Activated CD4-positive, alpha-beta T cell treated with anti-CD3 and anti-CD28 coated beads, Interleukin-2, amount 50 U/mL, for 16 hours (primary cell): Measurements from ENCODE around the gene GKN2.
"Not testable (repeated sequence)": the region's sequence is repeated elsewhere in the genome, so short reads cannot be mapped to it uniquely, and the experiment has no call there.

Experiments used
- DNase-seq: peaks from one replicate; pipeline ENCODE4 v3.0.0-alpha.2; 2020

The GKN2 gene

GRCh38 chr2:68955432-68955831 is 2.7 kb upstream of the GKN2 start:
- not testable (repeated sequence) for DNase-seq

DNA sequence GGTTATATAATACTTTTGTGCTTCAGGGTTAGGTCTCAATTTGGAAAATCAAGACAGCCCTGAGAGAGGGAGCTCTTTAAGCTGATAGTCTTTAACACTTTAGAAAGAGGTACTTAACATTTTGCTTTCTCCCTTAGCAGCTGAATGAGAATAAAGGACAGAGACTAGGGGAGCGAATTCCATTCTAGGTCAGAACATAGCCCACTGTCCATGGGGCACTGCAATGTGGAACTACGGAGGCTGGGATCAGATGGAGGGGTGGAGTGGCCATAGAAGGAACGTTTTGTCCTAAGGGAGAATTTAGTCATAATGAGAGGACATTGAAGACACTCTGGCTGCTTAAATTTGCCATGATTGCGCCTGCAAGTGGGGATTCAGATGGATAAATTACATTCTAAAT is 794 bp downstream of the GKN2 start:
- no peak for DNase-seq

DNA sequence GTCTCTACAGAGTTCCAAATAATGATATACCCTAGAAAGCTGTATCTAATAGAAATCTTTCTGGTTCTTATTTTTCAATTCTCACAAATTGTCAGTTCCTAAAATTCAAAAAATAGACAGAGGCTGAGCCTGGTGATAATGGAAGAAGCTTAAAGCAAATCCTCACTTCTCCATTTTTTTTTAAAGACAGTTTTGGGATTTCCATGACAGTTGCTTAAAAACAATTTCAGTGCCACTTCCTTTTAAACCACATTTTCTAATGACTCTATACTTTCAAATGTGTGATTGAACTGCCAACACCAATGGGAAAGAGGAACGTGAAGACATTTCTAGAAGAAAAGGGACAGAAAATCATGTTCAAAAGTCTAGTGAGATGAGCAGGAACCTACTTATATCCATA is 4.0 kb downstream of the GKN2 start:
- no peak for DNase-seq

DNA sequence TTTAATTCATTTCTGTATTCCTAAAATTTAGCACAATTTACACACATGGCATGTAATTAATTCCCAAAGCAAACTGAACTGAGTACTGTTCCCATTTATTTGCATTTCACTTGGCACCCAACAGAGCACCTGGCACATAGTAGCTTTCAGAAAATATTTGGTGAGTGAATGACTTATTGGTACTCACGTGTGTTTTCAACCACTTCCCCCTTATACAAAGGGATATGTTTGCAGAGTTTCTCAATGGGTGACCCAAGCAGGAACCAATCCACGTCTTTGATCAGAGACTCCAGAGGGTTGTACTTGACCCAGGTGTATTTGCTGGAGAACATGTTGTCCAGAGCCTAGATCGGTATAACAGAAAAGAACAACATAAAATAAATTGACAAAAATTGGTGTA is 6.6 kb downstream of the GKN2 start:
- no peak for DNase-seq

- DNase-seq, result peak; percentile 58
Measured at GRCh38 chr2:68943581-68944568, 8.8 kb downstream of the GKN2 start.

DNA sequence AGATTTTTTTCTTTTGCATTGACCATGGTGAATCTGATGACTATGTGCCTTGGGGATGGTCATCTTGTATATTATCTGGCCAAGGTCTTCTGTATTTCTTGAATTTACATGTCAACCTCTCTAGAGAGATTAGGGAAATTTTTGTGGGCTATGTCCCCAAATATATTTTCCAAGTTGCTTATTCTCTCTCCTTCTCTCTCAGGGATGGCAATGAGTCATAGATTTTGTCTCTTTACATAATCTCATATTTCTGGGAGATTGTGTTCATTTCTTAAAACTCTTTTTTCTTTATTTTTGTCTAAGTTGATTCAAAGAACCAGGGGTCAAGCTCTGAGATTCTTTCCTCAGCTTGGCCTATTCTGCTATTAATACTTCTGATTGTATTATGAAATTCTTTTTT is 9.9 kb downstream of the GKN2 start:
- DNase-seq, result no peak

- peak; percentile 39 for DNase-seq
Measured at GRCh38 chr2:68940369-68940768, 12.3 kb downstream of the GKN2 start.

- DNase-seq, result no peak
Measured at GRCh38 chr2:68939962-68940361, 12.7 kb downstream of the GKN2 start.

DNA sequence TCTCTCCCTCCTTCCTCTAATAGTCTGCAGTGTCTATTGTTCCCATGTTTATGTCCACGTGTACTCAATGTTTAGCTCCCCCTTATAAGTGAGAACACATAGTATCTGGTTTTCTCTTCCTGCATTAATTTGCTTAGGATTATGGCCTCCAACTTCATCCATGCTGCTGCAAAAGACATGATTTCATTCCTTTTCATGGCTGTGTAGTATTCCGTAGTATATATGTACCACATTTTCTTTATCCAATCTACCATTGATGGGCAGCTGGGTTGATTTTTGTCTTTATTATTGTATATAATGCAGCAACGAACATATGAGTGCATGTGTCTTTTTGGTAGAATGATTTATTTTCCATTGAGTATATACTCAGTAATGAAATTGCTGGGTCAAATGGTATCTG is 13.8 kb downstream of the GKN2 start:
- no peak for DNase-seq

DNA sequence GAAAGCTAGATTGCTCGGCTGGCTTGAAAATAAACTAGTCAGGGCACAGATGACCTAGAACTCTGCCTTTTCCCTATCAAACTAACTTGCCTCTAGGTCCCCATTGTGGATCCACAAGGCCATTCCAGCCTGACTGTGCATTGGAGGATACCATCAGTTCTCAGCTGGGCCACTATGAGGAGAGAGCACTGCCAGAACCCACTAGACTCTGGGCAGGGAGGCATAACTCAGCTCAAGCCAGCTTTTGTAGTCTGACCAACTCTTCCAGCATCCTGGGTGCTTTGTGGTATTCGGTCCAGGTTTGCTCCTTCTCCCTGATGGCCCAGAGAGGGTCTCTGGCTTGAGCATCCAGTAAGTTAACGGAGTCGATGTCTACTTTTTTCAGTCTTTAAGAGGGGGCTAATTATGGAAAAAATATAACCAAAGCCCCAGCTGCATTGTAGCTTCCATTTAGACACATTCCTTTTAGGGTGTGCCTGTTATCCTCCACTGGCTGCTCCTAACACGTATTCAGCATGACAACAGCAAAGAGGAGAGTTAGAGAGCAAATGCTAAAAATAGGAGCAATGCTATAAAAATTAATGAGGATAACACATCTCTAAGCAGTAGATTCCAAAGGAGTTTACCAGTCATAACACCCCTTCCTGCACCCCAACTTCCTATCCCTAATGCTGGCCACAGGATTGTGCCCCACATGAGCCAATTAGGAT is 15.2 kb downstream of the GKN2 start:
- DNase-seq, result no peak

GRCh38 chr2:68936889-68937288 is 15.8 kb downstream of the GKN2 start:
- no peak for DNase-seq

- DNase-seq, result no peak
Measured at GRCh38 chr2:68936427-68936826, 16.3 kb downstream of the GKN2 start.

GRCh38 chr2:68935471-68935870 is 17.2 kb downstream of the GKN2 start:
- DNase-seq, result no peak

DNA sequence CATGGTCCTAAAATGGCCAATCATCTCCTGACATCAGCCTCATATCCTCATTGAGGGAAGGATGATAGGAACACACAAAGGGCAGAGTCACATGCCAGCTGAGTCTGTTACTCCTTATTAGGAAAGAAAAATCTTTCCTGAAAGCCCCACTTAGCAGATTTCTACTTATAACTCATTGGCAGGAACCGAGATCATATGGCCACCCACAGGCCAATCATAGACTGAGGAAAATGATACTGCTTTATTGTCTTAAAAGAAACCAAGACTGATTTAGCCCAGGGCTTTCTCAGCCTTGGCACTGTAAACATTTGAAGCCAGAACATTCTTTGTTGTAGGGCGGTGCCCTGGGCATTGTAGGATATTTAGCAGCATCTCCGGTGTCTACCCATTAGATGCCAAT is 18.7 kb downstream of the GKN2 start:
- no peak for DNase-seq

- no peak for DNase-seq
Measured at GRCh38 chr2:68932402-68932801, 20.3 kb downstream of the GKN2 start.

DNA sequence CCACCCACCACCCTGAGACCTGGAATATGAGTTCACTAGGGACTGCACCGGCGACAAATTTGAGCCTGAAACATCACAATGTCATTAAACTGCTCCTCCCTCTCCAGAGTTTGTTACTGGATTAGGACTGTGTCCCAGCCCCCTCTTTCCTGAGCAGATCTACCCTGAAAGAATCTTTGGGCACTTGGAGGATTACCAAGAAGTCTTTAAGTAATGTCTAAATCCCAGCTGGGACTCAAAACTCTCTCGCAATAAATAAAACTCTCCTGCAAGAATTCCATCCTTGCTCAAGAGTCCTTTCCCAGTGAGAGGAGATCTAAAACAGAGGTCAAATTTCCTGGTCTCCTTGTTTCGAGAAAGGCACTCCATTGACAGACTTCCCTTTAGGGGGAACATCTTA is 20.9 kb downstream of the GKN2 start:
- DNase-seq, result no peak

- DNase-seq, result no peak
Measured at GRCh38 chr2:68931149-68931711, 21.5 kb downstream of the GKN2 start.

DNA sequence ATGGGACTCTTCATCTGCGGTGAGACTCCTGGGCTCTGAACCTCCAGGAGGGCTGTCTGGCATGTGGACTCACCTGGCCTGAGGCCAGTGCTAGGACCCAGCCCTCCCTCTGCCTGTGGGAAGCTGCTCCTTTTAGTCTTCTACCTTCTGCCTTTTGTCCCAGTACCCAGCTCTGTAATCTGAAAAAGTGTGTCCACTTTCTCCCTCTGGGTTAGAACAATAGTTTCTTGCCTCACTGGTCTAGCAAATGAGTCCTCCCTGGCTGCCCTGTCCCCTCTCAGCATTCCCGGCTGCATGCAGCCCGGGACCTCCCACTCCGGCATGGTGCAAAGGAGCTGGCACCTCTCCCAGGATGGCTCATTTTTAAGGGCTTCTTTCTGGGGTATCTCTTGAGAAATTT is 25.9 kb downstream of the GKN2 start:
- DNase-seq, result no peak

DNA sequence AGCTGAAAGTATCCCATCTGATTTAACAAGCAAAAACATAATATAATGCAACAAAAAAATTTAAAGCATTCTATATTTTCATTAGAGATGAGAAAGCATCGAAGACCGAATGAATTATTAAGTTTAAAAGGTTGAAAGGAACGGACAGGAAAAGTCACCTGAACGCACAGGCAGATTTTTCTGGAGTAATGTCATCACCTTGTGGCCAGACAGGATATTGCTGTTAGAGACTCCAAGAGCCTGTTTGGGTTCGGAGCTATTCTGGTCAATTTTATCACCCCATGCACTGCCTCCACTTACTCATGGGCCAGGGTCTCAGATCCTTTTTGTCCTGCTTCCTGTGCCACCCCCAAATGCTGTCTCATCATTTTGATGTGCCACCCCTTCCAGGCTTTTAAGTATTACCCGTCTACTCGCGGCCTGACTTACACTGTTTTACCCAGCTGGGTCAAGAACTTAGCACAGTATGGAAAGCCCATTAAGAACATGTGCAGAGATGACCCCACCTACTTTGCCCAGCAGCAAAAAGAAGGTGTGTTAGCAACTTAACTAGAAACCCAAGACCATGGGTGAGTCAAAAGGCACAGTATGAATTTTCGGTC is 27.3 kb downstream of the GKN2 start:
- peak; percentile 67 for DNase-seq

GRCh38 chr2:68921646-68922045 is 31.0 kb downstream of the GKN2 start:
- no peak for DNase-seq

- no peak for DNase-seq
Measured at GRCh38 chr2:68920481-68921170, 32.1 kb downstream of the GKN2 start.

- DNase-seq, result no peak
Measured at GRCh38 chr2:68918497-68918896, 34.2 kb downstream of the GKN2 start.
